OCI-LY3 (cell line): ENCODE data around the gene GUCA2B.

Experiments used
- H2AFZ ChIP-seq: fragments of 200-600, 300-600 bp; shearing (Covaris generic); 2 replicates; pipeline ENCODE4 v1.6.0; 2014; ENCODE audit warnings: antibody characterized with exemption, low read depth, low read length
- H3K27ac ChIP-seq: fragments of 200-600, 300-600 bp; sonication (generic); 2 replicates; pipeline ENCODE4 v1.5.1; 2014; ENCODE audit warnings: mild to moderate bottlenecking, low read length, moderate library complexity, mixed read lengths
- H3K27me3 ChIP-seq: fragments of 200-600, 300-600 bp; sonication (generic); 2 replicates; pipeline ENCODE4 v1.6.1; 2014; ENCODE audit warnings: low read depth, low read length, mixed read lengths
- H3K36me3 ChIP-seq: fragments of 200-600, 300-600 bp; sonication (generic); replicated peaks from 2 replicates; pipeline ENCODE3; 2014; ENCODE audit warnings: low read depth, low read length, mixed read lengths
- H3K4me1 ChIP-seq: fragments of 300-600, 200-600 bp; sonication (generic); 2 replicates; pipeline ENCODE4 v1.6.1; 2014; ENCODE audit warnings: low read length, mixed read lengths
- H3K4me2 ChIP-seq: fragments of 200-600, 300-600 bp; sonication (generic); 2 replicates; pipeline ENCODE4 v1.6.1; 2014; ENCODE audit warnings: low read length, mixed read lengths
- H3K4me3 ChIP-seq: fragments of 300-600, 200-600 bp; sonication (generic); 2 replicates; pipeline ENCODE4 v1.5.1; 2014; ENCODE audit warnings: antibody characterized with exemption, mild to moderate bottlenecking, low read length, moderate library complexity
- H3K79me2 ChIP-seq: fragments of 300-600, 200-600 bp; shearing (Covaris generic); 2 replicates; pipeline ENCODE4 v1.6.1; 2014; ENCODE audit warnings: mild to moderate bottlenecking, low read length, mixed read lengths
- H3K9ac ChIP-seq: fragments of 300-600, 200-600 bp; shearing (Covaris generic); 2 replicates; pipeline ENCODE4 v1.6.0; 2014; ENCODE audit warnings: mild to moderate bottlenecking, low read length, moderate library complexity
- H3K9me3 ChIP-seq: fragments of 200-600, 300-600 bp; shearing (Covaris generic); 2 replicates; pipeline ENCODE4 v1.6.1; 2014; ENCODE audit warnings: low read length, mixed read lengths; ENCODE audit not compliant: insufficient read depth
- H4K20me1 ChIP-seq: fragments of 200-600, 300-600 bp; sonication (generic); 2 replicates; pipeline ENCODE4 v1.6.1; 2016; ENCODE audit warnings: low read length, mixed read lengths; ENCODE audit not compliant: insufficient read depth
- EZH2phosphoT487 ChIP-seq: fragments of 200-600 bp; shearing (Covaris generic); IDR thresholded peaks from 2 replicates; pipeline ENCODE4 v1.6.1; 2018; ENCODE audit warnings: antibody characterized with exemption, mixed run types, low read depth
- TF ChIP-seq, protein P1 (sequence below): fragments of 200-600, 300-600 bp; sonication (generic); IDR thresholded peaks from 2 replicates; pipeline ENCODE4 v1.5.1; 2014; ENCODE audit warnings: antibody characterized with exemption, low read length, low read depth

GUCA2B gene

GRCh38 chr1:42154685-42155084, 1.5 kb downstream of the GUCA2B start:
- no peaks in the 10 kb centered on the region for H3K9me3 ChIP-seq
- H3K4me2 ChIP-seq, result no peak overlapping the region
- no peaks in the 10 kb centered on the region for H4K20me1 ChIP-seq
- H3K4me1 ChIP-seq, result peaks cover 9% of the 10 kb centered on the region; the same call in 1 of the 2 replicates
- H3K4me3 ChIP-seq, result no peak overlapping the region
- H3K9ac ChIP-seq, result no peak overlapping the region
- TF ChIP-seq, protein P1, sequence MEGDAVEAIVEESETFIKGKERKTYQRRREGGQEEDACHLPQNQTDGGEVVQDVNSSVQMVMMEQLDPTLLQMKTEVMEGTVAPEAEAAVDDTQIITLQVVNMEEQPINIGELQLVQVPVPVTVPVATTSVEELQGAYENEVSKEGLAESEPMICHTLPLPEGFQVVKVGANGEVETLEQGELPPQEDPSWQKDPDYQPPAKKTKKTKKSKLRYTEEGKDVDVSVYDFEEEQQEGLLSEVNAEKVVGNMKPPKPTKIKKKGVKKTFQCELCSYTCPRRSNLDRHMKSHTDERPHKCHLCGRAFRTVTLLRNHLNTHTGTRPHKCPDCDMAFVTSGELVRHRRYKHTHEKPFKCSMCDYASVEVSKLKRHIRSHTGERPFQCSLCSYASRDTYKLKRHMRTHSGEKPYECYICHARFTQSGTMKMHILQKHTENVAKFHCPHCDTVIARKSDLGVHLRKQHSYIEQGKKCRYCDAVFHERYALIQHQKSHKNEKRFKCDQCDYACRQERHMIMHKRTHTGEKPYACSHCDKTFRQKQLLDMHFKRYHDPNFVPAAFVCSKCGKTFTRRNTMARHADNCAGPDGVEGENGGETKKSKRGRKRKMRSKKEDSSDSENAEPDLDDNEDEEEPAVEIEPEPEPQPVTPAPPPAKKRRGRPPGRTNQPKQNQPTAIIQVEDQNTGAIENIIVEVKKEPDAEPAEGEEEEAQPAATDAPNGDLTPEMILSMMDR, result no peak
- no peak for TF ChIP-seq EZH2phosphoT487
- no peaks in the 10 kb centered on the region for H3K36me3 ChIP-seq
- H2AFZ ChIP-seq, result no peak overlapping the region
- H3K27me3 ChIP-seq, result no peaks in the 10 kb centered on the region
- no peaks in the 10 kb centered on the region for H3K79me2 ChIP-seq
- H3K27ac ChIP-seq, result no peak overlapping the region

DNA sequence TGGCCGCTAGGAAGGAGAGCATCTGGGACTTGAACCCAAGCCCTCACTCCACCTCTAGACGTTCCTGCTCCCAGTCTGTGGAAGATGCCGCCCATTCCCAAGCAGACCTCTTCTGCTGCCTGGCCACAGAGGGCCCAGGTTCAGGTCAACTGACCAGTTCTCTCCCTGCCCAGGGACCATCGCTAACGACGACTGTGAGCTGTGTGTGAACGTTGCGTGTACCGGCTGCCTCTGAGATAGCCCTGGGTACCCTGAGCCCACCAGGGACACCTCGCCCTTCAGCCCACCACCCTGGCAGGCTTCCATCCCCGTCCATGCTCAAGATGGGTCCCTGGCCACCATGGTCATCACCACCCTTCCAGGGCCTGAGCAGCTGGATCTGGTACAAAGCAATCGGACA, 2.2 kb downstream of the GUCA2B start:
- no peak overlapping the region for H3K4me3 ChIP-seq
- H3K9me3 ChIP-seq, result peaks cover 2% of the 10 kb centered on the region; the same call in 1 of the 2 replicates
- no peak overlapping the region for H2AFZ ChIP-seq
- peaks cover 9% of the 10 kb centered on the region; the same call in 1 of the 2 replicates for H3K4me1 ChIP-seq
- no peaks in the 10 kb centered on the region for H3K79me2 ChIP-seq
- no peaks in the 10 kb centered on the region for H3K27me3 ChIP-seq
- TF ChIP-seq, protein P1, result no peak
- no peak for TF ChIP-seq EZH2phosphoT487
- H3K4me2 ChIP-seq, result no peak overlapping the region
- H3K9ac ChIP-seq, result no peak overlapping the region
- no peaks in the 10 kb centered on the region for H4K20me1 ChIP-seq
- H3K36me3 ChIP-seq, result no peaks in the 10 kb centered on the region
- H3K27ac ChIP-seq, result no peak overlapping the region

GRCh38 chr1:42157667-42158066, 4.5 kb downstream of the GUCA2B start:
- Histone ChIP-seq H4K20me1 (no peaks in the 10 kb centered on the region), H3K4me2 (peak overlapping the region; percentile 21; the same call in 1 of the 2 replicates), H3K4me3 (no peak overlapping the region), H3K9me3 (peaks cover 7% of the 10 kb centered on the region; the same call in 1 of the 2 replicates), H3K9ac (no peak overlapping the region), H3K36me3 (no peaks in the 10 kb centered on the region), H3K27me3 (no peaks in the 10 kb centered on the region), H3K79me2 (no peaks in the 10 kb centered on the region), H2AFZ (peak overlapping the region; percentile 78; the same call in 1 of the 2 replicates), H3K4me1 (peaks cover 15% of the 10 kb centered on the region; the same call in 1 of the 2 replicates), H3K27ac (no peak overlapping the region)
- TF ChIP-seq EZH2phosphoT487, result no peak
- TF ChIP-seq, protein P1, result peak; percentile 60

GRCh38 chr1:42158189-42158588, 5.0 kb downstream of the GUCA2B start:
- peaks cover 7% of the 10 kb centered on the region; the same call in 1 of the 2 replicates for H3K9me3 ChIP-seq
- H3K36me3 ChIP-seq, result no peaks in the 10 kb centered on the region
- H4K20me1 ChIP-seq, result no peaks in the 10 kb centered on the region
- no peaks in the 10 kb centered on the region for H3K79me2 ChIP-seq
- H2AFZ ChIP-seq, result no peak overlapping the region
- H3K9ac ChIP-seq, result no peak overlapping the region
- H3K27me3 ChIP-seq, result no peaks in the 10 kb centered on the region
- H3K4me3 ChIP-seq, result no peak overlapping the region
- H3K4me1 ChIP-seq, result peaks cover 15% of the 10 kb centered on the region; the same call in 1 of the 2 replicates
- no peak overlapping the region for H3K27ac ChIP-seq
- no peak overlapping the region for H3K4me2 ChIP-seq
- TF ChIP-seq, protein P1, result no peak
- no peak for TF ChIP-seq EZH2phosphoT487
